H1 (cell line): ENCODE measurements around the gene TBC1D9B. TPM values are rescaled to one million over a fixed set of nuclear protein-coding genes. Genes with fewer than 3 reads are reported as not detected.

ENCODE experiments used
- CTCF ChIA-PET: fragments of 300-600 bp; sonication (Branson Sonifier 250); formaldehyde crosslinking; loops from one replicate; lab custom pipeline; 2021; ENCODE audit not compliant: partially characterized antibody; lab: Charles Lee
- POLR2A ChIA-PET: fragments of 300-600 bp; sonication (Branson Sonifier 250); formaldehyde crosslinking; loops from one replicate; lab custom pipeline; 2021; ENCODE audit warnings: inconsistent platforms; ENCODE audit not compliant: partially characterized antibody; lab: Charles Lee
- DNase-seq, 2 experiments: peaks; one replicate each; pipeline versions ENCODE4 v3.0.0 to v3.0.0-alpha.2; 2010 to 2022; ENCODE audit warnings: low spot score in 2 of 2, low read depth in 1 of 2, mixed read lengths in 1 of 2
- FAIRE-seq: peaks from 2 replicates; lab custom pipeline; 2011; peaks lifted over from hg19 to GRCh38; lab: Jason Lieb, UNC
- H2AFZ ChIP-seq: 2 replicates; pipeline ENCODE4 v1.8.1; 2012; ENCODE audit warnings: low read length, inconsistent platforms
- H2AK5ac ChIP-seq: 2 replicates; pipeline ENCODE4 v1.6.1; 2013; ENCODE audit warnings: low read depth, low read length
- H2BK120ac ChIP-seq: replicated peaks from 2 replicates; pipeline ENCODE3; 2013; ENCODE audit warnings: low read depth, low read length, inconsistent platforms
- H2BK12ac ChIP-seq: 2 replicates; pipeline ENCODE4 v1.6.1; 2013; ENCODE audit warnings: low read depth, low read length
- H2BK15ac ChIP-seq: 2 replicates; pipeline ENCODE4 v1.6.1; 2013; ENCODE audit warnings: low read length
- H2BK20ac ChIP-seq: 2 replicates; pipeline ENCODE4 v1.6.1; 2013; ENCODE audit warnings: low read length
- H2BK5ac ChIP-seq: 2 replicates; pipeline ENCODE4 v1.6.1; 2013; ENCODE audit warnings: low read depth, low read length
- H3K14ac ChIP-seq: 2 replicates; pipeline ENCODE4 v1.6.1; 2013; ENCODE audit warnings: inconsistent platforms; ENCODE audit not compliant: insufficient read length
- H3K18ac ChIP-seq: 2 replicates; pipeline ENCODE4 v1.6.1; 2013; ENCODE audit warnings: low read length; ENCODE audit errors: extremely low read depth
- H3K23ac ChIP-seq: 2 replicates; pipeline ENCODE4 v1.6.1; 2013; ENCODE audit warnings: inconsistent platforms; ENCODE audit not compliant: insufficient read length
- H3K23me2 ChIP-seq: 2 replicates; pipeline ENCODE4 v1.6.1; 2013; ENCODE audit warnings: low read depth, low read length
- H3K27ac ChIP-seq: 2 replicates; pipeline ENCODE4 v1.6.1; 2011; ENCODE audit warnings: low read depth, low read length, inconsistent platforms
- H3K27me3 ChIP-seq, 4 experiments: replicated peaks in 1 of 4; 1 replicate in 1 of 4; 2 replicates in 3 of 4; pipeline versions ENCODE4 v1.6.1 to v1.8.1; 2011 to 2013; ENCODE audit warnings: low read length in 3 of 4, mild to moderate bottlenecking in 3 of 4, inconsistent platforms in 2 of 4, mixed read lengths in 2 of 4, moderate library complexity in 1 of 4; ENCODE audit not compliant: control insufficient read depth in 3 of 4, insufficient read depth in 3 of 4; ENCODE audit errors: extremely low read depth in 1 of 4
- H3K36me3 ChIP-seq, 4 experiments: 2 replicates each; pipeline versions ENCODE4 v1.6.1 to v1.8.1; 2011 to 2013; ENCODE audit warnings: mild to moderate bottlenecking in 4 of 4, low read length in 3 of 4, moderate library complexity in 2 of 4, control low read depth in 1 of 4, inconsistent platforms in 1 of 4; ENCODE audit not compliant: insufficient read depth in 4 of 4, control insufficient read depth in 2 of 4
- H3K4ac ChIP-seq: replicated peaks from 2 replicates; pipeline ENCODE3; 2013; ENCODE audit warnings: low read length, low read depth, mixed read lengths, inconsistent platforms; ENCODE audit not compliant: insufficient read length
- H3K4me1 ChIP-seq, 4 experiments: replicated peaks in 1 of 4; 1 replicate in 1 of 4; 2 replicates in 3 of 4; pipeline versions ENCODE4 v1.6.1 to v1.8.1; 2011 to 2013; ENCODE audit warnings: low read length in 3 of 4, inconsistent platforms in 2 of 4, mixed read lengths in 1 of 4; ENCODE audit not compliant: insufficient read depth in 4 of 4, control insufficient read depth in 3 of 4
- H3K4me2 ChIP-seq, 2 experiments: 2 replicates each; pipeline versions ENCODE4 v1.6.1 to v1.8.1; 2011 to 2013; ENCODE audit warnings: low read depth in 2 of 2, low read length in 2 of 2, control low read depth in 1 of 2, inconsistent platforms in 1 of 2, mild to moderate bottlenecking in 1 of 2; ENCODE audit not compliant: insufficient read depth in 1 of 2
- H3K4me3 ChIP-seq, 4 experiments: fragments of 200-600, 300-600 bp in 1 of 4; sonication (generic), shearing (Covaris generic), sonication (Bioruptor Twin) in 1 of 4; 2 replicates each; pipeline versions ENCODE4 v1.5.1 to v1.8.1; 2011 to 2016; ENCODE audit warnings: low read length in 4 of 4, low read depth in 3 of 4, control low read depth in 2 of 4, inconsistent platforms in 2 of 4, mild to moderate bottlenecking in 2 of 4, mixed read lengths in 1 of 4, moderate library complexity in 1 of 4; ENCODE audit not compliant: insufficient read depth in 2 of 4; ENCODE audit errors: extremely low read depth in 1 of 4
- H3K56ac ChIP-seq: replicated peaks from 2 replicates; pipeline ENCODE3; 2013; ENCODE audit warnings: low read depth, mild to moderate bottlenecking, mixed read lengths, low read length, inconsistent platforms; ENCODE audit not compliant: insufficient read length
- H3K79me1 ChIP-seq: 2 replicates; pipeline ENCODE4 v1.6.1; 2013; ENCODE audit warnings: low read depth, low read length, control low read depth
- H3K79me2 ChIP-seq, 2 experiments: 2 replicates each; pipeline versions ENCODE4 v1.6.1 to v1.8.1; 2012 to 2013; ENCODE audit warnings: low read length in 2 of 2, mild to moderate bottlenecking in 2 of 2, inconsistent platforms in 1 of 2; ENCODE audit not compliant: insufficient read depth in 2 of 2, control insufficient read depth in 1 of 2
- H3K9ac ChIP-seq, 4 experiments: replicated peaks in 1 of 4; 1 replicate in 1 of 4; 2 replicates in 3 of 4; pipeline versions ENCODE4 v1.6.1 to v1.8.1; 2011 to 2013; ENCODE audit warnings: low read depth in 3 of 4, low read length in 3 of 4, control low read depth in 2 of 4, mild to moderate bottlenecking in 2 of 4, moderate library complexity in 2 of 4, inconsistent platforms in 1 of 4; ENCODE audit errors: extremely low read depth in 1 of 4
- H3K9me3 ChIP-seq, 2 experiments: 2 replicates each; pipeline versions ENCODE4 v1.6.1 to v1.8.1; 2012 to 2013; ENCODE audit warnings: mild to moderate bottlenecking in 2 of 2, moderate library complexity in 2 of 2, control low read depth in 1 of 2, inconsistent platforms in 1 of 2, low read depth in 1 of 2, low read length in 1 of 2, mixed read lengths in 1 of 2; ENCODE audit not compliant: insufficient read depth in 2 of 2
- H4K20me1 ChIP-seq, 2 experiments: replicated peaks in 1 of 2; 2 replicates each; pipeline versions ENCODE3 to v1.8.1; 2011 to 2013; ENCODE audit warnings: inconsistent platforms in 2 of 2, low read length in 2 of 2, mild to moderate bottlenecking in 1 of 2; ENCODE audit not compliant: insufficient read depth in 2 of 2, control insufficient read depth in 1 of 2
- H4K5ac ChIP-seq: 2 replicates; pipeline ENCODE4 v1.6.1; 2013; ENCODE audit warnings: low read length, low read depth, mixed read lengths, inconsistent platforms; ENCODE audit not compliant: insufficient read length
- H4K8ac ChIP-seq: 2 replicates; pipeline ENCODE4 v1.8.0; 2013; ENCODE audit warnings: mild to moderate bottlenecking, moderate library complexity, low read length, inconsistent platforms; ENCODE audit not compliant: insufficient read depth; ENCODE audit errors: extremely low read depth
- H4K91ac ChIP-seq: replicated peaks from 2 replicates; pipeline ENCODE3; 2013; ENCODE audit warnings: low read length, mixed read lengths, inconsistent platforms; ENCODE audit not compliant: insufficient read length
- ATF3 ChIP-seq: IDR thresholded peaks from 2 replicates; pipeline ENCODE4 v1.6.1; 2011; ENCODE audit warnings: low read depth, mild to moderate bottlenecking, low read length; ENCODE audit not compliant: insufficient read depth
- CHD2 ChIP-seq: IDR thresholded peaks from 2 replicates; pipeline ENCODE4 v1.6.1; 2012; ENCODE audit warnings: low read length, improper control_type of control experiment
- E2F6 ChIP-seq: IDR thresholded peaks from 2 replicates; pipeline ENCODE4 v1.6.1; 2012; ENCODE audit warnings: inconsistent platforms
- JUND ChIP-seq: IDR thresholded peaks from 2 replicates; pipeline ENCODE4 v1.6.1; 2011; ENCODE audit warnings: mild to moderate bottlenecking, improper control_type of control experiment, low read length
- KDM4A ChIP-seq: IDR thresholded peaks from one replicate; pipeline ENCODE4 v1.7.1; 2012; ENCODE audit warnings: low read depth, mild to moderate bottlenecking, moderate library complexity, low read length, inconsistent platforms; ENCODE audit not compliant: severe bottlenecking
- MAX ChIP-seq: IDR thresholded peaks from 2 replicates; pipeline ENCODE4 v1.6.1; 2012; ENCODE audit warnings: inconsistent platforms
- NANOG ChIP-seq: IDR thresholded peaks from 2 replicates; pipeline ENCODE4 v1.6.1; 2011; ENCODE audit warnings: low read length, low read depth, mild to moderate bottlenecking, inconsistent platforms; ENCODE audit not compliant: insufficient read depth, poor library complexity, severe bottlenecking
- SAP30 ChIP-seq: fragments of 300-600 bp; sonication (generic); IDR thresholded peaks from 2 replicates; pipeline ENCODE4 v1.7.1; 2012; ENCODE audit warnings: low read length, moderate library complexity, mild to moderate bottlenecking, inconsistent platforms; ENCODE audit not compliant: insufficient read depth, insufficient replicate concordance
- SP1 ChIP-seq: IDR thresholded peaks from 2 replicates; pipeline ENCODE4 v1.6.1; 2011; ENCODE audit warnings: low read depth, low read length
- TAF1 ChIP-seq: IDR thresholded peaks from 2 replicates; pipeline ENCODE4 v1.6.1; 2011; ENCODE audit warnings: mild to moderate bottlenecking, low read depth, low read length
- TBP ChIP-seq: IDR thresholded peaks from 2 replicates; pipeline ENCODE4 v1.6.1; 2011; ENCODE audit warnings: low read depth, low read length, improper control_type of control experiment
- WGBS, 2 experiments: shearing (Covaris generic) in 1 of 2; methylation state at CpG; one replicate each; pipeline versions ENCODE4 v1.1.6 to v1.1.7; 2013 to 2015; ENCODE audit warnings: low lambda C conversion rate in 2 of 2, mixed read lengths in 2 of 2, inconsistent platforms in 1 of 2, low coverage in 1 of 2, missing lambda C conversion rate in 1 of 2; ENCODE audit not compliant: insufficient replicate concordance in 2 of 2, insufficient coverage in 1 of 2, insufficient read length in 1 of 2; ENCODE audit errors: extremely low coverage in 1 of 2, missing lambda C conversion rate in 1 of 2; 5-methylcytosine and 5-hydroxymethylcytosine counted together
- polyA plus RNA-seq, 7 experiments: library from polyadenylated mRNA; depleted of rRNA in 3 of 7; stranded (reverse) in 5 of 7; unstranded in 2 of 7; fragments of >200 nt in 5 of 7; fragments of 200-250 nt in 2 of 7; gene quantifications; 1 replicate in 5 of 7; 2 replicates in 1 of 7; 4 replicates in 1 of 7; pipeline versions ENCODE4 v1.2.1 to v1.2.3, GENCODE V29; 2011 to 2013; ENCODE audit warnings: missing spikeins in 2 of 7, mixed read lengths in 2 of 7
- total RNA-seq: library from RNA; stranded (reverse); fragmentation: NEBNext Ultra II Directional; extraction: Animal tissue kit (Norgen Biotek cat#: 25700); gene quantifications from 2 replicates; pipeline ENCODE4 v1.2.1, GENCODE V29; 2021

TBC1D9B gene
- total and polyA plus RNA-seq, 2 of the 8 experiments (the other 6 are each of a cell fraction or from before 2014, with no cell fraction given): 33.6 to 57.1 TPM

GRCh38 chr5:179918742-179919486 is 11.2 kb upstream of the TBC1D9B start:
- Histone ChIP-seq H4K91ac (no peak overlapping the region), H3K14ac (no peak overlapping the region), H2BK120ac (no peak overlapping the region), H3K4me1 (peaks cover 0 to 8% (median 4%) of the 10 kb centered on the region in 4 experiments; a peak in 6 of 7 replicates), H2BK5ac (no peak overlapping the region), H2AK5ac (no peak overlapping the region), H3K4ac (no peak overlapping the region), H2BK15ac (no peak overlapping the region), H3K23ac (no peak overlapping the region), H3K79me2 (no peaks in the 10 kb centered on the region), H3K9me3 (no peaks in the 10 kb centered on the region), H3K27me3 (no peaks in the 10 kb centered on the region), H3K36me3 (no peaks in the 10 kb centered on the region), H3K4me3 (no peak overlapping the region), H4K20me1 (no peaks in the 10 kb centered on the region), H3K23me2 (no peaks in the 10 kb centered on the region), H3K27ac (no peak overlapping the region), H4K5ac (no peak overlapping the region), H2BK12ac (no peak overlapping the region), H3K79me1 (no peaks in the 10 kb centered on the region), H3K4me2 (no peak overlapping the region), H3K56ac (no peak overlapping the region), H2BK20ac (no peak overlapping the region), H4K8ac (no peak overlapping the region), H3K9ac (no peak overlapping the region), H2AFZ (no peak overlapping the region), H3K18ac (no peak overlapping the region)
- CTCF ChIA-PET: interaction anchor here (1.0 to 2.7 kb wide), 4 partner anchors 10 to 170 kb away, joined by 3 to 10 read pairs (median 4); partner anchors contain the start of gene TBC1D9B
- DNase-seq: no peak
- POLR2A ChIA-PET: interaction anchor here (0.6 kb wide), 1 partner anchor 87 kb away, joined by 3 read pairs; no protein-coding TSS in a partner anchor
- FAIRE-seq: no peak
- WGBS, 2 experiments: 83% methylated on average over 19 of the region's 19 CpGs; no CpG with 5 or more reads in 1 of the 2 experiments
- TF ChIP-seq TBP: no peak
- TF ChIP-seq NANOG: no peak
- TF ChIP-seq KDM4A: no peak
- TF ChIP-seq MAX: no peak
- TF ChIP-seq E2F6: no peak
- TF ChIP-seq JUND: no peak
- TF ChIP-seq SAP30: no peak
- TF ChIP-seq SP1: no peak
- TF ChIP-seq CHD2: no peak
- TF ChIP-seq ATF3: no peak
- TF ChIP-seq TAF1: no peak
